Lower leg skin (tissue), 4 donors: Measurements from ENCODE around the gene OR11L1. TPM values are rescaled to one million over a fixed set of nuclear protein-coding genes. Genes with fewer than 3 reads are reported as not detected.

ENCODE experiments used
- DNase-seq, 2 donors: peaks; one replicate each; pipeline ENCODE4 v3.0.0-alpha.2; 2019; ENCODE audit warnings: low spot score in 2 of 2
- H3K4me3 ChIP-seq: fragments of 200-600 bp; sonication (generic); 2 replicates; pipeline ENCODE4 v1.5.1; 2017; ENCODE audit warnings: mild to moderate bottlenecking, low read depth; ENCODE audit not compliant: poor library complexity, severe bottlenecking
- POLR2A ChIP-seq, 2 donors: fragments of 450-650 bp; IDR thresholded peaks; one replicate each; pipeline ENCODE4 v1.6.1; 2016 to 2017; ENCODE audit warnings: antibody characterized with exemption in 2 of 2, mild to moderate bottlenecking in 1 of 2, moderate library complexity in 1 of 2
- WGBS, 2 donors: methylation state at CpG; one replicate each; pipeline ENCODE4 v1.1.5; 2018; 5-methylcytosine and 5-hydroxymethylcytosine counted together
- intact Hi-C: fragments of 100-400 bp; cut with DNase I; formaldehyde crosslinking; loops from one replicate; pipeline ENCODE4 v1.15.0; 2023; ENCODE audit warnings: low total_unique reads
- total RNA-seq, 4 donors: library from RNA; depleted of rRNA; stranded (reverse); fragments of >200 nt; gene quantifications; one replicate each; pipeline ENCODE4 v1.1.0, GENCODE V29; 2016
- TF ChIP-seq, protein P1 (sequence below), 3 donors: fragments of 450-650 bp; IDR thresholded peaks; one replicate each; pipeline ENCODE4 v1.5.1; 2016; ENCODE audit warnings: antibody characterized with exemption in 3 of 3, mild to moderate bottlenecking in 3 of 3, moderate library complexity in 2 of 3

OR11L1 gene, protein sequence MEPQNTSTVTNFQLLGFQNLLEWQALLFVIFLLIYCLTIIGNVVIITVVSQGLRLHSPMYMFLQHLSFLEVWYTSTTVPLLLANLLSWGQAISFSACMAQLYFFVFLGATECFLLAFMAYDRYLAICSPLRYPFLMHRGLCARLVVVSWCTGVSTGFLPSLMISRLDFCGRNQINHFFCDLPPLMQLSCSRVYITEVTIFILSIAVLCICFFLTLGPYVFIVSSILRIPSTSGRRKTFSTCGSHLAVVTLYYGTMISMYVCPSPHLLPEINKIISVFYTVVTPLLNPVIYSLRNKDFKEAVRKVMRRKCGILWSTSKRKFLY
- total RNA-seq: not detected

DNA sequence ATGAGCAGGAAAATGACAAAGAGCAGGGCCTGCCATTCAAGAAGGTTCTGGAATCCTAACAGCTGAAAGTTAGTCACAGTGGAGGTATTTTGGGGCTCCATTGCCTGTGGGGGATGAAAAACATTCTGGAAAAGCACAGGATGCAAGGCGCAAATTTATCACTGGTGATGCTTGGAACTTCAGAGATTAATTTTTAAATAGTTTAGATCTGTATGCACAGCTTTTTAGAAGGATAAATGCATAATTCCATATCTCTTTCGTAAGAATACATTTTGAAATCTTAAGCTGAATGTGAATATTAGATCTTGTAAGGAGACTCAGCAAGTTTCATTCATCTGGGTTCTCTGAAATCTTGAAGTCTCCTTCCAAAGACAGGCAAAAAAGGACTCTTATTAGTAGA lies at the start of gene OR11L1:
Gene OR11L1, minus strand, starts transcription at position 101 of the 400 bp plus-strand sequence. Its CDS starts 0 bp downstream, at position 101.
- TF ChIP-seq, protein P1, sequence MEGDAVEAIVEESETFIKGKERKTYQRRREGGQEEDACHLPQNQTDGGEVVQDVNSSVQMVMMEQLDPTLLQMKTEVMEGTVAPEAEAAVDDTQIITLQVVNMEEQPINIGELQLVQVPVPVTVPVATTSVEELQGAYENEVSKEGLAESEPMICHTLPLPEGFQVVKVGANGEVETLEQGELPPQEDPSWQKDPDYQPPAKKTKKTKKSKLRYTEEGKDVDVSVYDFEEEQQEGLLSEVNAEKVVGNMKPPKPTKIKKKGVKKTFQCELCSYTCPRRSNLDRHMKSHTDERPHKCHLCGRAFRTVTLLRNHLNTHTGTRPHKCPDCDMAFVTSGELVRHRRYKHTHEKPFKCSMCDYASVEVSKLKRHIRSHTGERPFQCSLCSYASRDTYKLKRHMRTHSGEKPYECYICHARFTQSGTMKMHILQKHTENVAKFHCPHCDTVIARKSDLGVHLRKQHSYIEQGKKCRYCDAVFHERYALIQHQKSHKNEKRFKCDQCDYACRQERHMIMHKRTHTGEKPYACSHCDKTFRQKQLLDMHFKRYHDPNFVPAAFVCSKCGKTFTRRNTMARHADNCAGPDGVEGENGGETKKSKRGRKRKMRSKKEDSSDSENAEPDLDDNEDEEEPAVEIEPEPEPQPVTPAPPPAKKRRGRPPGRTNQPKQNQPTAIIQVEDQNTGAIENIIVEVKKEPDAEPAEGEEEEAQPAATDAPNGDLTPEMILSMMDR (IDR thresholded peaks at IDR 0.05): no peak
- no peak for TF ChIP-seq POLR2A (IDR thresholded peaks at IDR 0.05)
- intact Hi-C loops: no loop called here
- no peak within 1 kb of the TSS for H3K4me3 ChIP-seq
- 87 to 93% methylated on average over 2 of the region's 2 CpGs for WGBS, 2 donors
- DNase-seq: no peak

DNA sequence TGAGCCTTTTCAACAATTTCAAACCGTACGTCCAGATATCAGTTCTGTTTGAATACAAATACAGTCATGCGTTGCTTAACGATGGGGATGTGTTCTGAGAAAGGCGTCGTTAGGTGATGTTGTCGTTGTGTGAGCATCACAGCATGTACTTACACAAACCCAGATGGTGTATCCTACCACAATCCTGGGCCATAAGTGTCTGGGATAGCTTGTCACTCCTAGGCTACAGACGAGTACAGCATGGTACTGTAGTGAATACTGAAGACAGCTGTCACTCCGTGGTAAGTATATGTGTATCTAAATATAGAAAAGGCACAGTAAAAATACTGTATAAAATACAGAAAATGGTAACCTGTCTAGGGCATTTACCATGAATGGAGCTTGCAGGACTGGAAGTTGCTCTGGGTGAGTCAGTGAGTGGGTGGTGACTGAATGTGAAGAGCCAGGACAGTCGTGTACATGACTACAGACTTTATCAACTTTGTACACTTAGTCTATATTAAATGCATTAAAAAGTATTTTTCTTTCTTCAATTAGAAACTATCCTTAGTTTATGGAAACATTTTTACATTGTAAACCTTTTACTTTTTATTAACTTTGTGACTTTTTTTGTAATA lies 43.2 kb upstream of the OR11L1 start:
- WGBS, 2 donors: 87 to 89% methylated on average over 10 of the region's 10 CpGs
- H3K4me3 ChIP-seq: no peak overlapping the region
- DNase-seq: no peak
- intact Hi-C loops: no loop called here
- TF ChIP-seq, protein P1 (IDR thresholded peaks at IDR 0.05): no peak
- TF ChIP-seq POLR2A (IDR thresholded peaks at IDR 0.05): no peak

DNA sequence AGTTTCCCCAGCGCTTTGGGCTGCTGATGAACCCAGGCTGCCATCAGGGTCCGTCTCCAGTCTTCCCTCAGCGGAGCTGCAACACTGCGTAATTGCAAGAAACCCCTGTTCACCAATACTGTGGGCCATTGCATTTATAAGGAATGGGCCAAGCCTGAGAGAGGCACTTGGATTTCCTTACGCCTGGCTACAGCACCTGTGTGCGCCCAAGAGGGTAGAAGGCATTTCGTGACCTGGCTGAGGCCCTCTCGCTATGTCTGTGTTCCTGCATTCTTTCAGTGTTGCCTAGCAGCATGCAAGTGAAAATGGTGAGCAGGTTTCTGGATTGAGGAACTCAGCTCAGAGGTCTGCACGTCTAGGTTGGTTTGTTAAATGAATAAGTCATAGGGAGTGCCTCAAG lies 41.6 kb upstream of the OR11L1 start:
- no peak for DNase-seq
- intact Hi-C loops: no loop called here
- WGBS, 2 donors: 84 to 86% methylated on average over 9 of the region's 9 CpGs
- TF ChIP-seq, protein P1 (IDR thresholded peaks at IDR 0.05): no peak
- TF ChIP-seq POLR2A (IDR thresholded peaks at IDR 0.05): no peak
- no peak overlapping the region for H3K4me3 ChIP-seq

DNA sequence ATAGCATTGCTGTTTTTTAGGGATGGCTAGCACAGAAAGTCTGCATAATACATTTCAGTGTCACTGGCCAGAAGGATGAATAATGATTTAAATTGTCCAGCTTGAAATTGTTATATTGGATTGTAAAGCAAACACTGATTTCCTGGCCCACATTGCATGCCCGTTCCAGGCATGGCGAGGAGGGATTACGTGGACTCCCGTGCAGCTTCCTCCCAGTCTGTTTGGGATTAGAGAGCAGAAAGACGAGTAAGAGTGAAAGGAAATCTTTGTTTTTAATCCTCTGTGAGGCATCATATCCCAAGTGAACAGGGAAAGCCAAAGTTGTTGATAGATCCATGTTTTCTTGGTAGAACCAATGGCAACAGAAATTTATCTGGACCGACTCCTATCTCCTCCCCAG lies 23.7 kb upstream of the OR11L1 start:
- intact Hi-C loops: no loop called here
- no peak for TF ChIP-seq POLR2A (IDR thresholded peaks at IDR 0.05)
- TF ChIP-seq, protein P1 (IDR thresholded peaks at IDR 0.05): no peak
- H3K4me3 ChIP-seq: no peak overlapping the region
- no peak for DNase-seq
- WGBS, 2 donors: 70% methylated on average over 6 of the region's 6 CpGs

DNA sequence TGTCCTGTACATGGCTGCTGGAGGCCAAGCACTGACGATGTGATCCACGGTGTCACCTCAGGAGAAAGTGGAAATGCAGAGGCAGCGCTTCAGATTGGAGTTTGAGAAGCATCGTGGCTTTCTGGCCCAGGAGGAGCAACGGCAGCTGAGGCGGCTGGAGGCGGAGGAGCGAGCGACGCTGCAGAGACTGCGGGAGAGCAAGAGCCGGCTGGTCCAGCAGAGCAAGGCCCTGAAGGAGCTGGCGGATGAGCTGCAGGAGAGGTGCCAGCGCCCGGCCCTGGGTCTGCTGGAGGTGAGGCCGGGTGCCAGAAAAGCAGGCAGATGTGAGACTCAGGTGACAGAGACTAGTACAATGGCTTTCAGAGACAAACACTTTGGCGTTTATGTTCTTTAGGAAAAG lies 22.9 kb upstream of the OR11L1 start:
- no peak overlapping the region for H3K4me3 ChIP-seq
- DNase-seq: no peak
- TF ChIP-seq, protein P1 (IDR thresholded peaks at IDR 0.05): no peak
- 85 to 91% methylated on average over 17 of the region's 17 CpGs for WGBS, 2 donors
- intact Hi-C loops: no loop called here
